Muscle layer of duodenum (tissue), 2 donors: Measurements from ENCODE around the gene TACSTD2.
"Not testable (repeated sequence)": the region's sequence is repeated elsewhere in the genome, so short reads cannot be mapped to it uniquely, and the experiment has no call there.

Experiments used
- H3K27ac ChIP-seq: one replicate; pipeline ENCODE4 v1.7.0; 2013; ENCODE audit warnings: mild to moderate bottlenecking, low read length
- H3K27me3 ChIP-seq: one replicate; pipeline ENCODE4 v1.7.0; 2013; ENCODE audit warnings: low read depth, mild to moderate bottlenecking, control low read depth, low read length
- H3K36me3 ChIP-seq, 2 donors: one replicate each; pipeline ENCODE4 v1.7.0; 2013; ENCODE audit warnings: low read length in 2 of 2, control low read depth in 1 of 2, mild to moderate bottlenecking in 1 of 2; ENCODE audit not compliant: insufficient read depth in 2 of 2, control insufficient read depth in 1 of 2
- H3K4me1 ChIP-seq, 2 donors: one replicate each; pipeline ENCODE4 v1.7.0; 2013; ENCODE audit warnings: low read length in 2 of 2, mild to moderate bottlenecking in 2 of 2, control low read depth in 1 of 2, moderate library complexity in 1 of 2; ENCODE audit not compliant: insufficient read depth in 2 of 2, control insufficient read depth in 1 of 2
- H3K4me3 ChIP-seq, 2 donors: one replicate each; pipeline ENCODE4 v1.7.0; 2013; ENCODE audit warnings: low read length in 2 of 2, low read depth in 1 of 2, mild to moderate bottlenecking in 1 of 2
- H3K9me3 ChIP-seq, 2 donors: one replicate each; pipeline ENCODE4 v1.7.0; 2013; ENCODE audit warnings: low read length in 2 of 2, control low read depth in 1 of 2, mild to moderate bottlenecking in 1 of 2; ENCODE audit not compliant: control insufficient read depth in 1 of 2
- donor health status: healthy.

Gene TACSTD2

GRCh38 chr1:58561633-58562032 is 15.4 kb downstream of the TACSTD2 start:
- no peaks in the 10 kb centered on the region for H3K36me3 ChIP-seq
- no peak overlapping the region for H3K4me3 ChIP-seq

GRCh38 chr1:58555393-58555792 is 21.7 kb downstream of the TACSTD2 start:
- no peaks in the 10 kb centered on the region for H3K36me3 ChIP-seq
- H3K4me3 ChIP-seq: no peak overlapping the region
- no peaks in the 10 kb centered on the region for H3K27me3 ChIP-seq
- H3K27ac ChIP-seq: no peak overlapping the region
- no peaks in the 10 kb centered on the region for H3K4me1 ChIP-seq
- no peaks in the 10 kb centered on the region for H3K9me3 ChIP-seq

More at GRCh38 chr1:58561633-58562032, 15.4 kb downstream of the TACSTD2 start:
- H3K4me1 ChIP-seq: no peaks in the 10 kb centered on the region
- no peaks in the 10 kb centered on the region for H3K27me3 ChIP-seq
- H3K9me3 ChIP-seq: no peaks in the 10 kb centered on the region
- no peak overlapping the region for H3K27ac ChIP-seq

GRCh38 chr1:58551186-58552140 is 25.6 kb downstream of the TACSTD2 start:
- no peaks in the 10 kb centered on the region for H3K36me3 ChIP-seq
- no peak overlapping the region for H3K27ac ChIP-seq
- H3K4me3 ChIP-seq: no peak overlapping the region
- H3K27me3 ChIP-seq: no peaks in the 10 kb centered on the region
- no peaks in the 10 kb centered on the region for H3K9me3 ChIP-seq
- H3K4me1 ChIP-seq: peaks cover 0 to 5% of the 10 kb centered on the region in 2 donors

GRCh38 chr1:58549291-58549690 is 27.8 kb downstream of the TACSTD2 start:
- H3K4me3 ChIP-seq, H3K27me3 ChIP-seq, H3K27ac ChIP-seq, H3K9me3 ChIP-seq, H3K36me3 ChIP-seq: not testable (repeated sequence)
- H3K4me1 ChIP-seq: peaks cover 5 to 10% of the 10 kb centered on the region in 2 donors

- Histone ChIP-seq H3K4me3 (no peak overlapping the region), H3K9me3 (no peaks in the 10 kb centered on the region), H3K27me3 (no peaks in the 10 kb centered on the region), H3K36me3 (no peaks in the 10 kb centered on the region), H3K4me1 (peaks cover 5 to 10% of the 10 kb centered on the region in 2 donors), H3K27ac (no peak overlapping the region)
These were observed 28.7 kb downstream of the TACSTD2 start for GRCh38 chr1:58548371-58548770.

- Histone ChIP-seq H3K27me3 (no peaks in the 10 kb centered on the region), H3K36me3 (no peaks in the 10 kb centered on the region), H3K27ac (peak within 1 kb of the TSS; percentile 99), H3K4me3 (peak within 1 kb of the TSS; percentile 64 to 81), H3K9me3 (no peaks in the 10 kb centered on the region), H3K4me1 (peaks cover 5 to 10% of the 10 kb centered on the region in 2 donors)
These were observed 30.3 kb downstream of the TACSTD2 start, which contains the start of gene OMA1 for GRCh38 chr1:58546520-58547308. Gene OMA1 (minus strand): TSS chr1:58546726. CDS start chr1:58539294, 7,432 bp downstream.

- Histone ChIP-seq H3K27ac (peak overlapping the region; percentile 99), H3K4me1 (peaks cover 5 to 10% of the 10 kb centered on the region in 2 donors), H3K9me3 (no peaks in the 10 kb centered on the region), H3K4me3 (peak overlapping the region; percentile 64 to 81), H3K27me3 (no peaks in the 10 kb centered on the region), H3K36me3 (no peaks in the 10 kb centered on the region)
These were observed 31.2 kb downstream of the TACSTD2 start for GRCh38 chr1:58545591-58546519.

GRCh38 chr1:58543260-58543659 is 33.8 kb downstream of the TACSTD2 start:
- Histone ChIP-seq H3K27ac (no peak overlapping the region), H3K4me3 (no peak overlapping the region), H3K27me3 (no peaks in the 10 kb centered on the region), H3K9me3 (no peaks in the 10 kb centered on the region), H3K36me3 (no peaks in the 10 kb centered on the region), H3K4me1 (peaks cover 5 to 10% of the 10 kb centered on the region in 2 donors)

GRCh38 chr1:58539553-58539952 is 37.5 kb downstream of the TACSTD2 start:
- Histone ChIP-seq H3K4me1 (peaks cover 0 to 2% of the 10 kb centered on the region in 2 donors), H3K27me3 (no peaks in the 10 kb centered on the region), H3K9me3 (no peaks in the 10 kb centered on the region), H3K27ac (no peak overlapping the region), H3K4me3 (no peak overlapping the region), H3K36me3 (no peaks in the 10 kb centered on the region)

GRCh38 chr1:58538821-58539220 is 38.2 kb downstream of the TACSTD2 start:
- no peak overlapping the region for H3K27ac ChIP-seq
- H3K27me3 ChIP-seq: no peaks in the 10 kb centered on the region
- H3K36me3 ChIP-seq: no peaks in the 10 kb centered on the region
- H3K9me3 ChIP-seq: no peaks in the 10 kb centered on the region
- H3K4me3 ChIP-seq: no peak overlapping the region
- no peaks in the 10 kb centered on the region for H3K4me1 ChIP-seq
